Measurements from ENCODE around the gene P2RY2.
"Not testable (repeated sequence)": the region's sequence is repeated elsewhere in the genome, so short reads cannot be mapped to it uniquely, and the experiment has no call there.

P2RY2 gene

GRCh38 chr11:73229321-73229895, 11.3 kb downstream of the P2RY2 start:
- DNase-seq, result no peak

DNA sequence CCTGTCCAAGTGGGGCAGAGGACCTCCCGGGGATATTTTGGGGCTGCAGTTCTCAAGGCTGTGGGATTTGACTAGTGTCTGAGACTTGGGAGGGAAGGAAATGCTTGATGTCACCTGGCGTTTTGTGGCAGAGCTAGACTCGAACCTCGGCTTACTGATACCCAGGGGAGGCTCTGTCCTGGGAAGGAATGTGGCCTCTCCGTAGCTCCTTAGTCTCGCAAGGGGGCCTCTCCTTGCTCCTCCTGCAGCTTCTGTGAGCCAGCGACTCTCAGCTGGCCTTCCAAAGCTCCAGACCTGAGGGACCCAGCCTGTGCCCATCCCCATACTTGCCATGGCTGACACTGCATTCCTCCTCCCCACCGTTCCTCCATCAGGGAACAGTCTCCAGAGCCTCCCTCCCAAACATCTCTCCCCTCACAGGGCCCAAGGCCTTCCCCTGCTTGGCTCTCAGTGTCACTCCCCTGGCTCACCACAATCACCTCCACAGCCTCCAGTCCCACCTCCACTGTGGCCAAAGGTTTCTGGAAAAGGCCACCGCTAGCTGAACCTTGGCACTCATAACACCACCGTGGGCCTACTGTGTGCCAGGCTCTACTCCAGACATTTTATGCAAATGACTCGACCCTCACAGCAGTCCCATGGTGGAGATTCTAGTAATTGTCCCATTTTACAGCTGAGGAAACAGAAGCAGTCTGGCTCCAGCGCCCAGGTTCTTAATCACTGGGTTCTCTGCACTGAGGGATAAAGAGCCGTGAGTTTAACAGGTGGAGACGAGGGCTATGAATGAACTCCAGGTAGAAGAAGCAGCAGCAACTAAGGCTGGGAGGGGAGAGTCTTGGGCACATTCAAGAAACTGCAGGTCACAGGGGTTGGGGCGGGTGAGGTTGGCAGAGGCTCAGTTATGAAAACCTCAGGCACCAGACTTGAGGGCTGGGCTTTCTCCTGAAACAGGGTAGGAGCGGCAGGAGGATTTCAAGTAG, 12.1 kb downstream of the P2RY2 start:
- no peak for DNase-seq

- no peak for DNase-seq
Observed at GRCh38 chr11:73230931-73231330, 12.8 kb downstream of the P2RY2 start.

GRCh38 chr11:73232487-73232886, 14.4 kb downstream of the P2RY2 start:
- not testable (repeated sequence) for DNase-seq

GRCh38 chr11:73233211-73233610, 15.1 kb downstream of the P2RY2 start:
- no peak for DNase-seq

DNA sequence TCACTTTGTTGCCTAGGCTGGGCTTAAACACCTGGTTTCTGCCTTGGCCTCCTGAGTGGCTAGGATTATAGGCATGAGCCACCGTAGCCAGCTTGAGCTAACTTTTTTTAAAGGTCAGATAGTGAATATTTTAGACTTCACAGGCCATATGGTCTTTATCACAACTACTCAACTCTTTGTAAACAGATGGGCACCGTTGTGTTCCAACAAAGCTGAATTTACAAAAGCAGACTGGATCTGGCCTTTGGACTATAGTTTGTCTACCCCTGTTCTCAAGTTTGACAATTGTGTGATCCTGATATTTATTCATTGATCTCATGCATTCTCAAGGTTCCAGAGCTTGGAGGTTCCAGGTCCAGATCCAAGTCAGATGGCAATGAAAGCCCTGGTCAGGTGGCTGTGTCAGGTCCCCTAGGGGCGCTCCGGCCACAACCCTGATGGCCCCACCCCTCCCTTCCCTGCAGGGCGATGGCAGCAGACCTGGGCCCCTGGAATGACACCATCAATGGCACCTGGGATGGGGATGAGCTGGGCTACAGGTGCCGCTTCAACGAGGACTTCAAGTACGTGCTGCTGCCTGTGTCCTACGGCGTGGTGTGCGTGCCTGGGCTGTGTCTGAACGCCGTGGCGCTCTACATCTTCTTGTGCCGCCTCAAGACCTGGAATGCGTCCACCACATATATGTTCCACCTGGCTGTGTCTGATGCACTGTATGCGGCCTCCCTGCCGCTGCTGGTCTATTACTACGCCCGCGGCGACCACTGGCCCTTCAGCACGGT, 15.8 kb downstream of the P2RY2 start:
- DNase-seq, result no peak

DNA sequence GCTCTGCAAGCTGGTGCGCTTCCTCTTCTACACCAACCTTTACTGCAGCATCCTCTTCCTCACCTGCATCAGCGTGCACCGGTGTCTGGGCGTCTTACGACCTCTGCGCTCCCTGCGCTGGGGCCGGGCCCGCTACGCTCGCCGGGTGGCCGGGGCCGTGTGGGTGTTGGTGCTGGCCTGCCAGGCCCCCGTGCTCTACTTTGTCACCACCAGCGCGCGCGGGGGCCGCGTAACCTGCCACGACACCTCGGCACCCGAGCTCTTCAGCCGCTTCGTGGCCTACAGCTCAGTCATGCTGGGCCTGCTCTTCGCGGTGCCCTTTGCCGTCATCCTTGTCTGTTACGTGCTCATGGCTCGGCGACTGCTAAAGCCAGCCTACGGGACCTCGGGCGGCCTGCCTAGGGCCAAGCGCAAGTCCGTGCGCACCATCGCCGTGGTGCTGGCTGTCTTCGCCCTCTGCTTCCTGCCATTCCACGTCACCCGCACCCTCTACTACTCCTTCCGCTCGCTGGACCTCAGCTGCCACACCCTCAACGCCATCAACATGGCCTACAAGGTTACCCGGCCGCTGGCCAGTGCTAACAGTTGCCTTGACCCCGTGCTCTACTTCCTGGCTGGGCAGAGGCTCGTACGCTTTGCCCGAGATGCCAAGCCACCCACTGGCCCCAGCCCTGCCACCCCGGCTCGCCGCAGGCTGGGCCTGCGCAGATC, 16.5 kb downstream of the P2RY2 start:
- DNase-seq, result no peak

DNA sequence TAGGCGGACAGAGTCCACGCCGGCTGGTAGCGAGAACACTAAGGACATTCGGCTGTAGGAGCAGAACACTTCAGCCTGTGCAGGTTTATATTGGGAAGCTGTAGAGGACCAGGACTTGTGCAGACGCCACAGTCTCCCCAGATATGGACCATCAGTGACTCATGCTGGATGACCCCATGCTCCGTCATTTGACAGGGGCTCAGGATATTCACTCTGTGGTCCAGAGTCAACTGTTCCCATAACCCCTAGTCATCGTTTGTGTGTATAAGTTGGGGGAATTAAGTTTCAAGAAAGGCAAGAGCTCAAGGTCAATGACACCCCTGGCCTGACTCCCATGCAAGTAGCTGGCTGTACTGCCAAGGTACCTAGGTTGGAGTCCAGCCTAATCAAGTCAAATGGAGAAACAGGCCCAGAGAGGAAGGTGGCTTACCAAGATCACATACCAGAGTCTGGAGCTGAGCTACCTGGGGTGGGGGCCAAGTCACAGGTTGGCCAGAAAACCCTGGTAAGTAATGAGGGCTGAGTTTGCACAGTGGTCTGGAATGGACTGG, 17.2 kb downstream of the P2RY2 start:
- no peak for DNase-seq

- DNase-seq, result no peak
Observed at GRCh38 chr11:73236205-73236765, 18.2 kb downstream of the P2RY2 start.

DNA sequence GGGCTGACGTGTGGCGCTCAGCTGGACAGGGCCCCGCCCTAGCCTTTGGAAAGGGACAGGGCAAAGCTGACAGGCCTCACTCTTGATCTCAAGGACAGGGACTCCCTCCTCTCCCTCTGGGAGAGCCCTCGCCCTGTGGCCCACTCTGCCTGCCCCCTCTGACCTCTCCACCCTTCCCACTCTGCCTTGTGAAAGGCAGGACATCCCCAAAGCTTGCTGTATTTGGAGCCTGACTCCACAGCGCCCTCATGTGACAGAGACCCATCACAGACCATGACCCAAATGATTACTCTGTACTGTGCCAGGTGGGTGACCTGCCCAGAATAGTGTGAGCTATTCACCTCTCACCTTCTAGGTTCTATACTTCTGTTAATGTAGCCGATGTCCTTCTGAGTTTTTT, 18.8 kb downstream of the P2RY2 start:
- DNase-seq, result peak; percentile 13

DNA sequence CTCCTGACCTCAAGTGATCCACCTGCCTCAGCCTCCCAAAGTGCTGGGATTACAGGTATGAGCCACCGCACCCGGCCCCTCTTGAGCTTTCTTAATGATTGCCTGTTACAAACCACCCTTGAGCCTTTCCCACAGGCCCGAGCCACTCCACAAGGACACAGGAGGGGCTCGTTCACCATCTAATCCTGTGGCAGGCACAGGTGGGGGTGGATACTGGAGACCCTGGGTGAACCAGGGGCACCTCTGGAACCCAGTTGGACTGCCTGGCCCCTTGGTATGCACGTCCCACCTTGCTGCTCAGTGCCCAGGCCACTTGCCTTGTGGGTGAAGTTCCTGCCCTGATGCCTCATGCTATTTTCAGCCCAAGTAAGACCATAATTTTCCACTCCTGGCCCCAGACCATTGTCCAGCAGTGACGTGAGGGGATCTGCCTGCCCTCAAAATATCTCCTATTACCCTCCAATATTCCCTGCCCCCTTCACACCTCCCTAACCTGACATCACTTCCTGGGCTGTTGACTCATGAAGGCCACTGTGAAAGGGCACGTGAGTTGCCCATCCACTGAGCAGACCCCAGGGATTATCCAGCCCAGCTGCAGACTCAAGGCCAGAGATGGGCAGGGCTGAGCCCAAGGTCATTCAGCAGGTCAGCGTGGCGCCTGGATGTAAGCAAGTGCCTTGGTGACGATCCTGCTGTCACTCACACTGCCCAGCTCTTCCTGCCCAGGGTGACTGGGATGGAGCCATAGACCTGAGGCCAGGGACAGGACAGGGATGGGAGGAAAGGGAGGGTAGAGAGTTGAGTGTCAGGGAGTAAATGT, 19.6 kb downstream of the P2RY2 start:
- no peak for DNase-seq

DNA sequence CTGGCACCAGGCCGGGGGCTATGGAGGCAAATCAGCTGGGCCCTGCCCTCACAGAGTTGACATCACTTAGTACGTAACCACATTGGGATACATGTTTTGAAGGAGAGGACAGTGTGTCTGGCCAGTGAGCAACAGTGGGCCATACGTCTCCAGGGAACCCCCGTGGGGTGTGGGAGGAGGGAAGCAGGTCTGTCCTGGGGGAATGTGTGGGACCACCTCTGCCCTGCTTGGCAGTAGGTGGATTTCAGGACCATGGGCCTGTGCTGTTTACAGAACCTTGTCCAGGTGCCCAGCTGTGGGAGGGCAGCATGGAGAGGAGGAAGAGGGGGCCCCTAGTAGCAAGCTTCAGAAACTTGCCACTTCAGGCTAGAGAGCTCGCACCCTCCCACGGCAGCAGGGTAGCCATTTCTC, 21.0 kb downstream of the P2RY2 start:
- DNase-seq, result no peak

GRCh38 chr11:73239571-73240189, 21.6 kb downstream of the P2RY2 start:
- DNase-seq, result no peak

GRCh38 chr11:73240190-73240781, 22.2 kb downstream of the P2RY2 start:
- DNase-seq, result no peak

GRCh38 chr11:73241300-73241699, 23.2 kb downstream of the P2RY2 start:
- DNase-seq, result no peak

GRCh38 chr11:73242251-73243092, 24.4 kb downstream of the P2RY2 start:
- DNase-seq, result peak; percentile 74

DNA sequence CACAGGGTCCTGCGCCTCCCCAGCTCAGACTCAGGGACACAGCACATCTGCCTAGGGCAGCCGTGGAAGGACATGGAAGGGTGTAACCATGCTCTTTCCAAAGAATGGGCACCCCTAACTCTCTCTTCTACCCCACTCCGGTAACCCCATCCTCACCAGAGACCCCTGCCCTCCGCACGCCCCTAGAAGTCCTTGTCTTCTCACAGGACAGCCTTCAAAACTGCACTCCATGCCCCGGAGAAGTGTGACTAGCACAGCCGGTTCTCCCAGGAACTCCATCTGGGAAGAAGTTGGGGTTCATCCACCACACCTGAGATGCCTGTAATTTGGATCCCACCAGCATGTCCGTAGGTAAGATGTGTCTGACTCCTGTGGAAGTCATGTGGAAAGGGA, 25.0 kb downstream of the P2RY2 start:
- DNase-seq, result no peak

GRCh38 chr11:73244589-73245240, 26.6 kb downstream of the P2RY2 start:
- DNase-seq, result no peak

DNA sequence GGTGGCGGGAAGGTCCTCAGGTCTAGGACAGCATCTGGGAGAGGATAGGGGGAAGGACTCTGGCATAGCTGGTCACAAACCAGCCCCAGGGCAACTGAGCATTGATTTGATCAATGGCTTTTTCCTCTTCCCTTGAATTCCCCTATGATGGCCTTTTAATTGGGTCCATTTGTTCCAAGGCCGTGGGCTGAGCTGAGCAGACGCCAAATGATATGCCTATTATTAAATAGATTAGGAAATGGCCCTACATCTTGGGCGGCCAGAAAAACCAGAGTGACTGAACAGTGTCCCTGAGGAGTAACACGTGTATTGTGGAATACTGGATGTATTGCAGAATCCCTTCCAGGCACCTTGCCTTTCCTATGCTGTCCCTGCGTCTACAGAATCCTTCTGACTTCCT, 27.4 kb downstream of the P2RY2 start:
- DNase-seq, result no peak

Data from CD4-positive, alpha-beta T cell treated with Interleukin-6 for 4 hours (primary cell).